Fibroblast of skin of left quadriceps (primary cell): ENCODE results near the gene SLC23A2.
A peak's percentile ranks its signal among the peaks of the same experiment; 100 is the strongest.
"Not testable (repeated sequence)": the region's sequence is repeated elsewhere in the genome, so short reads cannot be mapped to it uniquely, and the experiment has no call there.

Source experiments
- DNase-seq, 2 experiments: peaks; one replicate each; pipeline ENCODE4 v3.0.0-alpha.2; 2013; ENCODE audit warnings: low read depth in 2 of 2

Gene SLC23A2

DNA sequence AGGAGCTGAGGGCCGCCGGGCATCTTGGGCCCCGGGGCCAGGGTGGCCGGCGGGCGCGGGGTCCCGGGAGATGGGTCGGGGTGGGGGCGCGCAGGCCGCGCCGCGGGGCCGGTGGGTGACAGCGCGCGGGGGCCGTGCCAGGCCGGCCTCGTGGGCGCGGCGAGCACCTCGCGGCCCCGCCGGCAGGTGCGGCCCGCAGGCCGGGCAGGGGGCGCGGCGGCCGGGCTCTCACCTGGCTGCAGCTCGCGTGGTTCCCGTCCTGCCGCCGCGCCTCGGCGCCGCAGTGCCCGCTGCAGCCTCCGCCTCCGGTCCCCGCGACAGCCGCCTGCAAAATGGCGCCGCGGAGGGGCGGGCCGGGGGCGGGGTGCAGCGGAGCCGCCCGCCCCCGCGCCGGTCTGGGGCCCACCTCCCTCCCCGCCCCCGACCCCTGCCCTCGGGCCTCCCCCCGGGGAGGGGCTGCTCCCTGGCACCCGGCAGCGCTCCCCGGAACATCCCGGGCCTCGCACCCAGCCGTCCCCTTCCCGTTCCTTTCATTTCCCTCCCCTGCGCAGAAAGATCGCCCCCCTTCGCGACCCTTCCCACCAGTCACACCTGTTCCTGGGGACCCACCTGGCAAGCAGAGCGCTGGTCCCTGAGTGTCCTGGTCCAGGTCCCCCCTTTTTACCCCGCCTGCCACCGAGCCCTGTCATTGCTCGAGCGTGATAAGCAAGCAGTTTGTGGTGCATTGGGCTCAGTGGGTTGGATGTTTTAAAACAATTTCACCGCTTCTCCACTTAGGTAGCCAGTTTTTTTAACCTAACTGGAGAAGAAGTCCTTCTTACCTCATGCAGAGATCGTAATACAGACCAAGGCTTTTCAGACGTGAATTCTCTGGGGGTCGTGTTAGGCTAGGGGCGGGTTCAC lies at the start of gene SLC23A2:
TSS of gene SLC23A2 (minus strand) at position 337 of the 903 bp plus-strand sequence. CDS start 68,948 bp downstream, outside the sequence.
- DNase-seq, result no peak

DNA sequence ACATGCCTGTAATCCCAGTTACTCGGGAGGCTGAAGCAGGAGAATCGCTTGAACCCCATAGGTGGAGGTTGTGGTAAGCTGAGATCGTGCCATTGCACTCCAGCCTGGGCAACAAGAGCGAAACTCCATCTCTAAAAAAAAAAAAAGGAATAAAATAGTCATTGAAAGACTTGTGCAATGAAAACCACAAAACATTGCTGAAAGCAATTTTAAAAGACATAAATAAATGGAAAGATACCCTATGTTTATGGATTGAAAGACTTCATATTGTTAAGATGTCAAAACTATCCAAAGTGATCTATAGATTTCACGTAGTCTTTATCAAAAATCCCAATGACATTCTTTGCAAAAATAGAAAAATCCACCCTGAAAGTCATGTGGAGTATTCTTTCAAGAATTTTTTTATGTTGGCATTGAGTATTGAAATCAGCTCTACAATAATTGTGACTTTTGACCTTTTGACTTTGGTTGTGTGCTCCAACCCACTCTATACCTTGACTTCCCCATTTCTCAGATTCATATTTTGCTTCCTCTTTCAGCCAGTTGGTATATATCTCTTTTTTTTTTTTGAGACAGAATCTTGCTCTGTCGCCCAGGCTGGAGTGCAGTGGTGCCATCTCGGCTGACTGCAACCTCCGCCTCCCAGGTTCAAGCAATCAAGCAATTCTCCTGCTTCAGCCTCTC lies 45.5 kb upstream of the SLC23A2 start:
- DNase-seq, result no peak

DNA sequence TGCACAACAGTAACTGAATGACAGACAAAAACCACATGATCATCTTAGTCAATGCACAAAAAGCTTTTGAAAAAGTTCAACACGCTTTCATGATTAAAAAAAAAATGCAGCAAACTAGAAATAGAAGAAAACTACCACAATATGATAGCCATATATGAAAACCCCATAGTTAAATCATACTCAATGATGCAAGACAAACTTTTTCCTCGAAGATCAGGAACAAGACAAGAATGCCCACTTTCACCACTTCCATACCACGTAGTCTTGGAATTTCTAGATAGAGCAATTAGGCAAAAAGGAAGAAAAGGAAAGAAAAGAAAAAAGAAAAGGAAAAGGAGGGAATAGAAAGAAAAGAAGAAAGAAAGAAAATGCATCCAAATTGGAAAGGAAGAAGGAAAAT lies 44.6 kb upstream of the SLC23A2 start:
- no peak for DNase-seq

DNA sequence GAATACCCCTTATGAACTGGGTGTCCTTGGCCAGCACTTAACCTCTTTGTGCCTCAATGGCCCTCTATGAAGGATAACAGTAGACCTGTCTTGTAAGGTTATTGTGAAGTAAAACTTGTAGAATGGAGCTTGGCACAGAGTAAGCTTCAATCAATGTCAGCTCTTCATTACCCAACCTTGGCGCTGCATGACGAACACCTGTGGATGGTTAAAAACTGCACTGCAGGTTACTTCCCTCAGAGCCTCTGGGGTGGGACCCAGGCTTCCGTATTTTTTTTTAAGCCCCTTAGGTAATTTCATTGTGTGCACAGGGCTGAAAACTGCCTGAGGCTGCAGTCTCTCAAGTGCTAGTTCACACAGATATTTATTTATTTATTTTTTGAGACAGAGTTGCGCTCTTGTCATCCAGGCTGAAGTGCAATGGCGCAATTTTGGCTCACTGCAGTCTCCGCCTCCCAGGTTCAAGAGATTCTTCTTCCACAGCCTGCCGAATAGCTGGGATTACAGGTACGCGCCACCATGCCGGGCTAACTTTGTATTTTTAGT lies 42.8 kb upstream of the SLC23A2 start:
- DNase-seq, result no peak

DNA sequence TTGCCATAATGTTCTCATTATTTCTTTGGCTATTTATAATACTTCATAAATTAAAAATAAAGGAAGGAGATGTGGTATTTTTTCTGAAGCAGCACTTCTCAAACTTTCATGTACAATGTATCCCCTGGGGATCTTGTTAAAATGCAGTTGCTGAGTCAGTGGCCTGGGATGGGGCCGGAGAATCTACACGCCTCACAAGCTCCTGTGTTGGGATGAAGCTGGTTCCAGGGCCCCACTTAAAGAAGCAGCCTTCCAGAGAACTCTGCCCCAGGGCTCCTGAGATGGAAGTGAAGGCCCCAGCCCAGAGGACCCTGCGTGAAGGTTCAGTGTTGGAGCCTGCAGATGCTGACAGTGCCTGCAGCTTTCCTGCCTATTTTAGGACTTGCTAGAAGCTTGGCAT lies 40.1 kb upstream of the SLC23A2 start:
- DNase-seq, result peak; percentile 63 to 64

DNA sequence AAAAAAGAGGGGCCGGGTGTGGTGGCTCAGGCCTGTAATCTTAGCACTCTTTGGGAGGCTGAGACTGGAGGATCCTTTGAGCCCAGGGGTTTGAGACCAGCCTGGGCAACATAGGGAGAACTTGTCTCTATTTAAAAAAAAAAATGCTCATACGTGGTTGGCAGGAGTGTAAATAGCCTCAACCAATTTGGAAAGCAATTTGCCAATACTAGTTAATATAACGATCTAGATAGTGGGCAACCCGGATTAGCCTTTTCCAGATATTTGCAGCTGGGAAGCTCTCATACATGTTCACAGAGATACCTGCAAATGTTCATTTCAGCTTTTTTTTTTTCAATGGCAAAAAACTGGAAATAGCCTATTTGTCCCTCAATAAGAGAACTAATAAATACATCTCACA lies 39.0 kb upstream of the SLC23A2 start:
- no peak for DNase-seq

DNA sequence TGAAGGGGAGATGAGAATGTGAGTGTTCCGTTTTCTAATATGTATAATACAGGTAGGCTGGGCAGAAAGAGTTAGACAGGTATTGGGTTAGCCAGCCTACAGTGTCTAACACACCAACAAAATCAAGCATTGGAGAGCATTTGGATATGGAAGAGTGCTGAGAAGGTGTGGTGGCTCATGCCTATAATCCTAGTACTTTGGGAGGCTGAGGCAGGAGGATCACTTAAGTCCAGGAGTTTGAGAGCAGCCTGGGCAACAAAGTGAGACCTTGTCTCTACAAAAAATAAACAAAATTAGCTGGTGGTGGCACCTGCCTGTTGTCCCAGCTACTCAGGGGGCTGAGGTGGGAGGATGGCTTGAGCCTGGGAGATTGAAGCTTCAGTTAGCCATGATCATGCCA lies 38.6 kb upstream of the SLC23A2 start:
- DNase-seq, result no peak

DNA sequence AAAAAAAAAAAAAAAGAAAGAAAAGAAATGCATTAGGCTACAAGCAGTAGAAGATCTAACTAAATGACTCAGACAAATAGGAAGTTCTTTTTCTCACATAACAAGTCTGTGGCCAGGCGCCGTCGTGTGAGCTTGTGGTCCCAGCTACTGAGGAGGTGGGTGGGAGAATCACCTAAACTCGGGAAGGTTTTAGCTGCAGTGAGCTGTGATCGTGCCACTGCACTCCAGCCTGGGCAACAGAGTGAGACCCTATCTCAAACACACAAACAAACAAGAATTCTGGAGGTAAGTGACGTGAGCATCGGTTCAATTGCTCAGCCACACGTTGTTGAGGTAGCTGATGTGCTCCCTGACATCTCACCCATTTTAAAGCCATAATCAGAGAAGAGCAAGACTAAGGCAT lies 37.9 kb upstream of the SLC23A2 start:
- DNase-seq, result no peak

DNA sequence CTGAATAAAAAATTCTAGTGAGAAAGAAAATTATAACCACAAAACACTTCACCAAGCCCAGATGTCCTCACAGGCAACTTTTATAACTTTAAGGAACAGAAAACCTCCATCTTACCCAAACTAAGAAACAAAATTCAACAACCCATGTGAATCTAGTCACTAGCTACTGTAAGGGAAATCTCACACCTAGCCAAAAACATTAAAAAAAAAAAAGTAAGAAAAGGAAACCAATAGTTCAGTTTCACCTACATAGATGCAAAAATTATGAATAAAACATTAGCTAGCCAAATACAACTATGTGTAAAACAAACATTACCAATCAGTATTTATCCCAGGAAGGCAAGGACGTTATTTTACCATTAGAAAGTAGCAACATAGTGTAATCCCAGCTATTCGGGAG lies 35.5 kb upstream of the SLC23A2 start:
- DNase-seq, result no peak

DNA sequence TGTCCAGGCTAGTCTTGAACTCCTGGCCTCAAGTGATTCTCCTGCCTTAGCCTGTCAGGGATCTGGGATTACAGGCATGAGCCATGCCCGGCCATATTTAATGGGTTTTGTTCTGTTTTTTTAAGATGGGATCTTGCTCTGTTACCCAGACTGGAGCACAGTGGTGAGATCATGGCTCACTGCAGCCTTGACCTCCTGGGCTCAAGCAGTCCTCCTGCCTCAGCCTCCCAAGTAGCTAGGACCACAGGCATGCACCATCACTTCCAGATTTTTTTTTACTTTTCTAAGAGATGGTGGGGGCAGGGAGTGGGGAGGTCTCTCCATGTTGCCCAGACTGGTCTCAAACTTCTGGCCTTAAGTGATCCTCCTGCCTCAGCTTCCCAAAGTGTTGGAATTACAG lies 34.2 kb upstream of the SLC23A2 start:
- not testable (repeated sequence) for DNase-seq

DNA sequence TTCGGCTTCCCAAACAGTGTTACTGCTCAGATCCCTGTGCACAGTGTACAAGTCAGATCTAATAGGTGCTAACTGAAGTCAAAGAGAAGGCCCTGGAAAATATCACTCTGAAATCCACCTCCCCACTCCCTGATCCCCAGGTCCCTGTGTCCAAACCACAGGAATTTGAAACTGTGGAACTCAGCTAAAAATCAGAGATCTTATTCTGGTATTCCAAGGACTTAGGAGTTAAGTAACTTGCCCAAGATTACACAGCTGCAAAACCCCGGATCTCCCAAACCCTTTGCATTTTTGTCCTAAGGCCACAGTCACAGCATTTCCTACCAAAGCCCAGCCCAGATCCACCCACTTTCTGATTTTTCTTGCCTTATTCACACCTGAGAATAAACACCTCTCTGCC lies 32.3 kb upstream of the SLC23A2 start:
- DNase-seq, result peak in 1 of 2 experiments; percentile 3

DNA sequence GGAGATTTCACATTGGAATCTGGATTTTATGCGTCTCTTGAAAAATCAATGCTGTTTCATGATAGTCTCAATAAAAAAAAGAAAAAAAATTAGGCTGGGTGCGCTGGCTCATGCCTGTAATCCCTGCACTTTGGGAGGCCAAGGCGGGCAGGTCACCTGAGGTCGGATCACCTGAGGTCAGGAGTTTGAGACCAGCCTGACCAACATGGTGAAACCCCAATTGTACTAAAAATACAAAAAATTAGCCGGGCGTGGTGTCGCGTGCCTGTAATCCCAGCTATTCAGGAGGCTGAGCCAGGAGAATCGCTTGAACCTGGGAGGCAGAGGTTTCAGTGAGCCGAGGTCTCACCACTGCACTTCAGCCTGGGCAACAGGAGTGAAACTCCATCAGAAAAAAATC lies 30.4 kb upstream of the SLC23A2 start:
- DNase-seq, result not testable (repeated sequence)

DNA sequence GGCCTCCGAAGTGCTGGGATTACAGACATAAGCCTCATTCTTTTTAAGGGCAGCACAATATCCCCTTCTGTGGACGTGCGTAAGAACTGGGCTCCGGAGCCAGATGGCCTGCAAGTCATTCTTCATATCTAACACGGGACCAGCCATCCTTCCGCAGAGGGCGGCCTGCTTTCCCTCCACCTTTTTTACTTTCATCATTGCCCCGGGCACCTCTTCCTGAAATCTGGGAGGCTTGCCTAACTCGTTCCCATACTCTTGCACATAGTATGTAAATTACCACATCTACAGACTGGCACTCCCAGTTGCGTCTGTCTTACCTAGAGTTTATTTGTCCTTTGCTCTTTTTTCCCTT lies 29.9 kb upstream of the SLC23A2 start:
- no peak for DNase-seq

DNA sequence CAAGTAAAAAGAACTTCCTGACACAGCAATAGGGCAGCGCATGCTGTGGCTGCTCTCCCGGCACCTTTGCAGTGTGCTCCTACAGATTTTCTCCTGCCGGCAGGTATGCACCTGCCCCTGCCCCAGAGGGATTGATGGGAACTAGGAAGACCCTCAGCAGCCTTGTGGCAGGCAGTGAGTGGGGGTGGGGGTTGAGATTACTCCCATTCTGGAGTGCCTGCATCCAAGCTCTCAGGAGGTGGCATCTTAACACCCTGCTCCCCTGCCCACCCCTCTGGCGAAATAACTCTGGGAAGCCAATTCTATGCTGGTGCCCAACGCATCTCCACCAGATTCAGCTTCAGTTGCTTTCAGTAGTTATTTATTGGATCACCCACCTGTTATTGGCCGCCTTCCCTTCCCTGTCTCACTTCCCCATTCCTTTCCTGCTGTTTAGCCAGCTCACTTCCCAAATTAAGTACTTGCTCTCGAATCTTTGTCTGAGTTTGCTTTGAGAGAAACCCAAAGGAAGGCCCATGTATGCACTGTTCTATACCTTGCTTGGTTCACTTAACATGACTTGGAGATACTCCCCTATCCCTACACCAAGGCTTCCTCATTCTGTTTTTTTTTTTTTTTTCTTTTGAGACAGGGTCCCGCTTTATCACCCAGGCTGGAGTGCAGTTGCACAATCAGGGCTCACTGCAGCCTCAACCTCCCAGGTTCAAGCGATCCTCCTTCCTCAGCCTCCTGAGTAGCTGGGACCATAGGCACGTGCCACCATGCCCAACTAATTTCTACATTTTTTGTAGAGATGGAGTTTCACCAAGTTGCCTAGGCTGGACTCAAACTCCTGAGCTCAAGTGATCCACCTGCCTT lies 29.3 kb upstream of the SLC23A2 start:
- no peak for DNase-seq

DNA sequence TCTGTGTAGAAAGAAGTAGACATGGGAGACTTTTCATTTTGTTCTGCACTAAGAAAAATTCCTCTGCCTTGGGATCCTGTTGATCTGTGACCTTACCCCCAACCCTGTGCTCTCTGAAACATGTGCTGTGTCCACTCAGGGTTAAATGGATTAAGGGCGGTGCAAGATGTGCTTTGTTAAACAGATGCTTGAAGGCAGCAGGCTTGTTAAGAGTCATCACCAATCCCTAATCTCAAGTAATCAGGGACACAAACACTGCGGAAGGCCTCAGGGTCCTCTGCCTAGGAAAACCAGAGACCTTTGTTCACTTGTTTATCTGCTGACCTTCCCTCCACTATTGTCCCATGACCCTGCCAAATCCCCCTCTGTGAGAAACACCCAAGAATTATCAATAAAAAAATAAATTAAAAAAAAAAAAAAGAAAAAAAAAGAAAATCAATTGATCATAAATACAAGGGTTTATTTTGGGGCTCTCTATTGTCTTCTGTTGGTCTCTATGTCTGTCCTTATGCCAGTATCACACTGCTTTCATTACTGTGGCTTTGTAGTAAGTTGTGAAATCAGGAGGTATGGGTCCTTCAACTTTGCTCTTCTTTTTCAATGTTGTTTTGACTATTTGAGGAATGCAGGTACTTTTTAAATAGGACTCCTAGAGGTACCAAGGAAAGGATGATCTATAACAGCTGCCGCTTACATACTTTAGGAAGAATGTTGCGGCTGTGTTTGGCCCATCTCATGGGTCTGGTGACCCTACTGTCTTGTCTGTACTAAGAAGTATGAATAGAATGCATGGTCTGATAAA lies 27.1 kb upstream of the SLC23A2 start:
- not testable (repeated sequence) for DNase-seq

DNA sequence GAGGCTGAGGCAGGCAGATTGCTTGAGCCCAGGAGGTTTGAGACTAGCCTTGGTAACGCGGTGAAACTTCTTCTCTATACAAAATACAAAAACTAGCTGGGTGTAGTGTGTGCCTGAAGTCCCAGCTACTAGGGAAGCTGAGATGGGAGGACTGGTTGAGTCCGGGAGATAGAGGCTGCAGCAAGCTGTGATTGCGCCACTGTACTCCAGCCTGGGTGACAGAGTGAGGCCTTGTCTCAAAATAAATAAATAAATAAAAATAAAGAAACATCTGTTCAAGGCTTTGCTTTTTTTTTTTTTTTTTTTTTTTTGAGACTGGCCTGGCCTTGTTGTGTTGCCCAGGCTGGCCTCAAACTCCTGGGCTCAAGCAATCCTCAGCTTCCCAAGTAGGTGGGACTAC lies 23.7 kb upstream of the SLC23A2 start:
- no peak for DNase-seq

DNA sequence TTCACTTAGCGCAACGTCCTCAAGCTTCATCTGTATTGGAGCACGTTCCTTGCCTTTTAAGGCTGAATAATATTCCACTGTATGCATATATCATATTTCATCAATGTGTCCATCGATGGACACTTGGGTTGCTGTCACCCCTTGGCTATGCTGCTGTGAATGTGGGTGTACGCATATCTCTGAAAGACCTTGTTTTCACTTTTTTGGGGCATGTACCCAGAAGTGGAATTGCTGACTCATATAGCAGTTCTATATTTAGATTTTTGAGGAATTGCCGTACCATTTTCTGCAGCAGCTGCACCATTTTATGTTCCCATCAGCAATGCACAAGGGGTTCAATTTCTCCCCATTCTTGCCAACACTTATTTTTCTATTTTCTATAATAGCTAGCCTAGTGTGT lies 22.8 kb upstream of the SLC23A2 start:
- no peak for DNase-seq

DNA sequence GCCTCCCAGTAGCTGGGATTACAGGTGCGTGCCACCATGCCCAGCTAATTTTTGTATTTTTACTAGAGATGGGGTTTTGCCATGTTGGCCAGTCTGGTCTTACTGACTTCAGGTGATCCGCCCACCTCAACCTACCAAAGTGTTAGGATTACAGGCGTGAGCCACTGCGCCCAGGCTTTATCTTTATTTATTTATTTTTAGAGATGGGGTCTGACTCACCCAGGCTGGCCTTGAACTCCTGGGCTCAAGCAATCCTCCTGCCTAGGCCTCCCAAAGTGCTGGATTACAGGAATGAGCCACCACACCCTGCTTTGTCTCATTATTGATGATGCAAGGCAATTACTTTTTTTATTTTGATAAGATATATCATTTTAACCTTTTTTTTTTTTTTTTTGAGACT lies 21.9 kb upstream of the SLC23A2 start:
- not testable (repeated sequence) for DNase-seq

DNA sequence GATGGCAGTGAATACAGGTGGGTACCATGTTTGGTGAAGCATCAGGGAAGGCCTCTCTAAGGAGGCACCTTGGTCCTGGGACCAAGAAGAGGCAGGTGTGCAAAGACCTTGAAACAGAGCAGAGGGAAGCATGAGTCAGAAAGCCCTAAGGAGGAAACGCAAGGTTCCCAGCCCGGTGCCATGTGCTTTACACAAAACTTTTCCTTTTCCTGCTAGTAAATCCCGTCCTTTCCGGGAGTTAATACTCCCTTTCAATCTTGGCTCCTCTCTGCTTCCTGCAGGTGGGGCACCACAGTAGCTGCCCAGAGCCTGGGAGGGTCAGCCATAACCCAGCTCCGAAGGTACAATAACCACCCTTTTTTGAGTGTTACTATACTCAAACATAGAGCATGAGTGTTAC lies 19.4 kb upstream of the SLC23A2 start:
- DNase-seq, result no peak

DNA sequence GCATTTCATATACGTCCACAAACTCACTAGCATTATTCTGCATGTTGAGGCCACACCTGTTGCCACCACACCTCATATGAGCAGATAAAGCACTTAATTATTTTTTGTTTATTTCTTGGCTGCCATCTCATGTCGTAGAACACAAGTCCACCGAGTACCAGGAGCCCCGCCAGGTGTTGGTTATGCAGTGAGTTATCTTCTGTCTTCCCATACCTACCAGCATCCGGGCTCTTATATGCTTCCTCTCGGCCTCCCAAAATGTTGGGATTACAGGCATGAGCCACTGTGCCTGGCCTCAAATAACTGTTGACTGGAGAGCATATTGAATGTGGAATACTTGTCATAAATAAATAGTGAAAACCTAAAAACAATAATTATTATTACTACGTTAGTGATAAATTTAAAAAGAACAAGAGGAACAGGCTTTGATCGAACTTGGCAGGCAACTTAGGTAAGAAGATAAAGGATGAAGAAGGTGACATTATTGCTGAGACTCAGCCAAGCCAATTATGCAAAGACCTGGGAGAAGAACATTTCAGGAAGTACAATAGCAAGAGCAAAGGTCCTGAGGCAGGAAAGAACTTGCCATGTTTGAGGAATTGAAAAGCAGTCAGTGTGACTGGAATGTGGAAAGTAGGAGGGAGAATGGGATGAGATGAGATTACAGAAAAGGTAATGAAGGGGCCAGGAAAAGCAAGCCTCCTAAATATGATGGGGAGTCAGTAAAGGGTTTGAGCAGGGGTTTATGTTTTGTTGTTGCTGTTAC lies 12.6 kb upstream of the SLC23A2 start:
- DNase-seq, result no peak
